Endothelial cell of umbilical vein (primary cell): ENCODE measurements around the gene HAGH. TPM values are rescaled to one million over a fixed set of nuclear protein-coding genes. Genes with fewer than 3 reads are reported as not detected.

ENCODE experiments used
- BruUV-seq: library from RNA; stranded (reverse); fragments of 400-500 nt; replicated peaks from 2 replicates; lab custom pipeline; 2021; lab: Mats Ljungman, UMichigan
- CTCF ChIA-PET: fragments of 300-600, 350-600 bp; sonication (Branson Sonifier 250); formaldehyde crosslinking; loops from one replicate; lab custom pipeline; 2021; ENCODE audit warnings: antibody characterized with exemption, inconsistent platforms; lab: Charles Lee
- POLR2A ChIA-PET: fragments of 300-600, 350-600 bp; sonication (Branson Sonifier 250); formaldehyde crosslinking; loops from one replicate; lab custom pipeline; 2021; ENCODE audit warnings: antibody characterized with exemption, inconsistent platforms; lab: Charles Lee
- DNase-seq: peaks from one replicate; pipeline ENCODE4 v3.0.0-alpha.2; 2011; ENCODE audit warnings: low read depth, low spot score
- FAIRE-seq: peaks from 2 replicates; lab custom pipeline; 2011; peaks lifted over from hg19 to GRCh38; lab: Jason Lieb, UNC
- H2AFZ ChIP-seq: 2 replicates; pipeline ENCODE4 v1.6.0; 2012; ENCODE audit warnings: low read depth, low read length, control low read depth, inconsistent platforms
- H3K27ac ChIP-seq: 2 replicates; pipeline ENCODE4 v1.5.1; 2011; ENCODE audit warnings: low read depth, mild to moderate bottlenecking, control low read depth, low read length, moderate library complexity; ENCODE audit not compliant: insufficient read depth
- H3K27me3 ChIP-seq, 2 experiments: 2 replicates each; pipeline versions ENCODE4 v1.6.0 to v1.6.1; 2011; ENCODE audit warnings: low read length in 2 of 2, mixed read lengths in 1 of 2; ENCODE audit not compliant: control insufficient read depth in 2 of 2, insufficient read depth in 2 of 2
- H3K36me3 ChIP-seq, 2 experiments: 2 replicates in 1 of 2; 3 replicates in 1 of 2; pipeline ENCODE4 v1.5.1; 2011; ENCODE audit warnings: low read length in 2 of 2, mild to moderate bottlenecking in 1 of 2, moderate library complexity in 1 of 2; ENCODE audit not compliant: control insufficient read depth in 2 of 2, insufficient read depth in 2 of 2; ENCODE audit errors: extremely low read depth in 1 of 2
- H3K4me1 ChIP-seq: 3 replicates; pipeline ENCODE4 v1.5.1; 2011; ENCODE audit warnings: mild to moderate bottlenecking, low read length; ENCODE audit not compliant: control insufficient read depth, insufficient read depth; ENCODE audit errors: extremely low read depth
- H3K4me2 ChIP-seq: 2 replicates; pipeline ENCODE4 v1.6.1; 2011; ENCODE audit warnings: low read length, control low read depth, mixed read lengths; ENCODE audit not compliant: insufficient read depth
- H3K4me3 ChIP-seq, 3 experiments: fragments of 200-600 bp in 1 of 3; sonication (generic), shearing (Covaris generic) in 1 of 3; replicated peaks in 1 of 3; 2 replicates each; pipeline ENCODE4 v1.5.1; 2011 to 2016; ENCODE audit warnings: control low read depth in 3 of 3, low read length in 3 of 3, mild to moderate bottlenecking in 2 of 3, inconsistent platforms in 1 of 3, low read depth in 1 of 3, moderate library complexity in 1 of 3; ENCODE audit not compliant: insufficient read depth in 1 of 3
- H3K79me2 ChIP-seq: 2 replicates; pipeline ENCODE4 v1.6.0; 2012; ENCODE audit warnings: low read length, inconsistent platforms; ENCODE audit not compliant: control insufficient read depth, insufficient read depth
- H3K9ac ChIP-seq: replicated peaks from 2 replicates; pipeline ENCODE3; 2011; ENCODE audit warnings: low read length, control low read depth; ENCODE audit not compliant: insufficient read depth; ENCODE audit errors: extremely low read depth
- H3K9me1 ChIP-seq: replicated peaks from 3 replicates; pipeline ENCODE4 v1.6.0; 2011; ENCODE audit warnings: mild to moderate bottlenecking, low read length; ENCODE audit not compliant: control insufficient read depth, insufficient read depth; ENCODE audit errors: extremely low read depth
- H3K9me3 ChIP-seq: replicated peaks from 2 replicates; pipeline ENCODE4 v1.5.1; 2012; ENCODE audit warnings: low read length, inconsistent platforms; ENCODE audit not compliant: control insufficient read depth, insufficient read depth
- H4K20me1 ChIP-seq: replicated peaks from 2 replicates; pipeline ENCODE3; 2011; ENCODE audit warnings: mild to moderate bottlenecking, low read length; ENCODE audit not compliant: control insufficient read depth, insufficient read depth; ENCODE audit errors: extremely low read depth
- CTCF ChIP-seq, 2 donors: IDR thresholded peaks; 1 replicate in 1 of 2; 2 replicates in 1 of 2; pipeline ENCODE4 v1.5.1; 2011; ENCODE audit warnings: low read length in 2 of 2, mild to moderate bottlenecking in 2 of 2, moderate library complexity in 2 of 2, control low read depth in 1 of 2, inconsistent platforms in 1 of 2, low read depth in 1 of 2; ENCODE audit not compliant: insufficient read depth in 1 of 2; ENCODE audit errors: extremely low read depth in 1 of 2
- EZH2 ChIP-seq: IDR thresholded peaks from 2 replicates; pipeline ENCODE4 v1.6.1; 2012; ENCODE audit warnings: borderline replicate concordance, low read depth, mild to moderate bottlenecking, moderate library complexity, low read length, inconsistent platforms; ENCODE audit not compliant: severe bottlenecking
- JUN ChIP-seq: IDR thresholded peaks from 2 replicates; pipeline ENCODE4 v1.6.1; 2011; ENCODE audit warnings: borderline replicate concordance, low read depth; ENCODE audit not compliant: insufficient read length, insufficient read depth
- MYC ChIP-seq: IDR thresholded peaks from one replicate; pipeline ENCODE4 v1.6.1; 2011; ENCODE audit warnings: mild to moderate bottlenecking, low read depth, low read length
- POLR2A ChIP-seq: IDR thresholded peaks from 2 replicates; pipeline ENCODE4 v1.6.1; 2012; ENCODE audit warnings: low read depth, mild to moderate bottlenecking, control low read depth, low read length
- POLR2AphosphoS5 ChIP-seq: IDR thresholded peaks from 2 replicates; pipeline ENCODE4 v1.6.1; 2012; ENCODE audit warnings: low read depth, mild to moderate bottlenecking, control low read depth, low read length, moderate library complexity; ENCODE audit not compliant: insufficient read depth
- dilution Hi-C: fragments of 300-500 bp; cut with MboI; formaldehyde crosslinking; loops from one replicate; pipeline ENCODE4 v1.15.0; 2019; ENCODE audit warnings: low sequenced_read_pairs; ENCODE audit not compliant: extremely low pct_ligation_motif_present
- intact Hi-C: fragments of 100-400 bp; cut with micrococcal nuclease; formaldehyde crosslinking; loops from one replicate; pipeline ENCODE4 v1.10.0; 2022
- polyA plus RNA-seq, 4 experiments: library from polyadenylated mRNA; depleted of rRNA in 3 of 4; stranded (reverse) in 3 of 4; unstranded in 1 of 4; fragments of >200 nt; gene quantifications; 2 replicates each; pipeline versions ENCODE4 v1.2.1 to v1.2.3, GENCODE V29; 2011 to 2012; ENCODE audit warnings: missing spikeins in 1 of 4
- total RNA-seq: library from RNA; stranded (reverse); gene quantifications from 2 replicates; pipeline ENCODE4 v1.2.3, GENCODE V29; 2021

HAGH gene
- total and polyA plus RNA-seq, 2 donors (not counting 3 experiments of a cell fraction or from before 2014, with no cell fraction given) = 54.3 to 84.2 TPM

- DNase-seq (no peak), FAIRE-seq (no peak)
- BruUV-seq = no TSS peak
- ChIA-PET CTCF (interaction anchor here (1.4 to 1.6 kb wide), 2 partner anchors 42 to 402 kb away, joined by 4 read pairs; no protein-coding TSS in a partner anchor), POLR2A (no interaction called here)
- TF ChIP-seq POLR2AphosphoS5 (no peak), CTCF (IDR thresholded peaks at IDR 0.05; ENCODE audit: extremely low read depth in 1 of 2, insufficient read depth in 1 of 2, low read depth in 1 of 2, low read length in 2 of 2) (no peak), POLR2A (no peak), EZH2 (no peak), MYC (no peak), JUN (no peak)
- Histone ChIP-seq H3K4me2 (no peak overlapping the region), H3K36me3 (peaks cover 5 to 50% of the 10 kb centered on the region in 2 experiments), H3K9ac (no peak overlapping the region), H3K27me3 (no peaks in the 10 kb centered on the region), H4K20me1 (no peaks in the 10 kb centered on the region), H3K4me3 (no peak overlapping the region), H2AFZ (no peak overlapping the region), H3K79me2 (no peaks in the 10 kb centered on the region), H3K9me3 (no peaks in the 10 kb centered on the region), H3K9me1 (no peaks in the 10 kb centered on the region), H3K27ac (no peak overlapping the region), H3K4me1 (peaks cover 6% of the 10 kb centered on the region)
- dilution Hi-C loops = no loop called here
- intact Hi-C loops = no loop called here
These were observed 60.8 kb downstream of the HAGH start for GRCh38 chr16:1765826-1766225.

DNA sequence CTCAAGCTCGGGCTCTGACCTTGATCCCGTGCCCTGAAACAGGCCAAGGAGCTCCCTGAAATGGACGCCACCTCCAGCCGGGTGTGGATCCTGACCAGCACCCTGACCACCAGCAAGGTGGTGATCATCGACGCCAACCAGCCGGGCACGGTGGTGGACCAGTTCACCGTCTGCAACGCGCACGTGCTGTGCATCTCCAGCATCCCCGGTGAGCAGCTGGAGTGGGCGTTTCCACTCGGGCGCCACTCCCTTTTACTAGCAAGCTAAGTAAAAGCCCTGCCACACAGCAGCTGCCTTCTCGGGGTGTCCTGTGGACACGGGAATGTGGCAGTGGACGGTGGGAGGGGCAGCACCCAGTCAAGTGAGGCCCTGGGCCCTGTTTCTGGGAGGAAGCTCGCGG is 61.7 kb downstream of the HAGH start:
- Histone ChIP-seq H3K27me3 (no peaks in the 10 kb centered on the region), H3K79me2 (no peaks in the 10 kb centered on the region), H3K36me3 (peaks cover 5 to 59% of the 10 kb centered on the region in 2 experiments), H3K9me1 (no peaks in the 10 kb centered on the region), H3K4me2 (no peak overlapping the region), H2AFZ (no peak overlapping the region), H3K9ac (no peak overlapping the region), H3K4me1 (no peaks in the 10 kb centered on the region), H4K20me1 (no peaks in the 10 kb centered on the region), H3K4me3 (no peak overlapping the region), H3K27ac (no peak overlapping the region), H3K9me3 (no peaks in the 10 kb centered on the region)
- ChIA-PET POLR2A (no interaction called here), CTCF (interaction anchor here (0.6 to 1.6 kb wide), 4 partner anchors 18 to 402 kb away, joined by 3 to 4 read pairs (median 4); partner anchors contain the start of genes NUBP2 and SPSB3)
- no peak for TF ChIP-seq POLR2AphosphoS5
- BruUV-seq = no TSS peak
- no peak for DNase-seq
- FAIRE-seq = no peak
- intact Hi-C loops (no loop called here), dilution Hi-C loops (no loop called here)
